ENCODE measurements around the gene NIM1K.

Gene NIM1K

GRCh38 chr5:43309637-43310036, 117.6 kb downstream of the NIM1K start:
- peak; percentile 72 for DNase-seq (ENCODE audit: low read depth)
- peak overlapping the region; percentile 4 for H3K4me3 ChIP-seq (ENCODE audit: low read length)
- no peak for TF ChIP-seq CTCF (IDR thresholded peaks at IDR 0.05; ENCODE audit: insufficient read depth, low read depth, low read length, missing control alignments)

- peak; percentile 28 for DNase-seq (ENCODE audit: low read depth)
- TF ChIP-seq CTCF (IDR thresholded peaks at IDR 0.05; ENCODE audit: insufficient read depth, low read depth, low read length, missing control alignments), result no peak
Measured at GRCh38 chr5:43312076-43312661, 120.1 kb downstream of the NIM1K start.

GRCh38 chr5:43312699-43313034, 120.6 kb downstream of the NIM1K start:
- no peak for TF ChIP-seq CTCF (IDR thresholded peaks at IDR 0.05; ENCODE audit: insufficient read depth, low read depth, low read length, missing control alignments)
- H3K4me3 ChIP-seq (ENCODE audit: low read length), result peak overlapping the region; percentile 92
- no peak for DNase-seq (ENCODE audit: low read depth)

More at GRCh38 chr5:43312076-43312661, 120.1 kb downstream of the NIM1K start:
- peak overlapping the region; percentile 92 for H3K4me3 ChIP-seq (ENCODE audit: low read length)

GRCh38 chr5:43313035-43313853, 121.2 kb downstream of the NIM1K start, which contains the start of gene HMGCS1:
TSS of gene HMGCS1 (minus strand) at chr5:43313412. CDS start at chr5:43298965, 14,447 bp downstream.
- peak within 1 kb of the TSS; percentile 92 for H3K4me3 ChIP-seq (ENCODE audit: low read length)
- no peak for TF ChIP-seq CTCF (IDR thresholded peaks at IDR 0.05; ENCODE audit: insufficient read depth, low read depth, low read length, missing control alignments)
- DNase-seq (ENCODE audit: low read depth), result peak; percentile 100

GRCh38 chr5:43313854-43314457, 121.9 kb downstream of the NIM1K start:
- no peak for DNase-seq (ENCODE audit: low read depth)
- H3K4me3 ChIP-seq (ENCODE audit: low read length), result peak overlapping the region; percentile 36
- TF ChIP-seq CTCF (IDR thresholded peaks at IDR 0.05; ENCODE audit: insufficient read depth, low read depth, low read length, missing control alignments), result no peak

GRCh38 chr5:43314724-43315123, 122.7 kb downstream of the NIM1K start:
- no peak overlapping the region for H3K4me3 ChIP-seq (ENCODE audit: low read length)
- DNase-seq (ENCODE audit: low read depth), result no peak
- no peak for TF ChIP-seq CTCF (IDR thresholded peaks at IDR 0.05; ENCODE audit: insufficient read depth, low read depth, low read length, missing control alignments)

Data from epithelial cell of esophagus (primary cell).